Prostate gland (tissue), 2 donors: Measurements from ENCODE around the gene WDR59.

Experiments used
- POLR2A ChIP-seq: fragments of 450-650 bp; IDR thresholded peaks from one replicate; pipeline ENCODE4 v1.6.1; 2016; ENCODE audit warnings: antibody characterized with exemption, mild to moderate bottlenecking
- POLR2AphosphoS5 ChIP-seq: sonication (generic); formaldehyde crosslinking; IDR thresholded peaks from one replicate; pipeline ENCODE4 v1.6.1; 2017; ENCODE audit warnings: antibody characterized with exemption
- TF ChIP-seq, protein P1 (sequence below), 4 experiments: fragments of 200-600 bp in 2 of 4; fragments of 450-650 bp in 2 of 4; sonication (generic) in 2 of 4; IDR thresholded peaks; 1 replicate in 3 of 4; 2 replicates in 1 of 4; pipeline ENCODE4 v1.5.1; 2016 to 2019; ENCODE audit warnings: antibody characterized with exemption in 4 of 4, mild to moderate bottlenecking in 2 of 4, moderate library complexity in 2 of 4

DNA sequence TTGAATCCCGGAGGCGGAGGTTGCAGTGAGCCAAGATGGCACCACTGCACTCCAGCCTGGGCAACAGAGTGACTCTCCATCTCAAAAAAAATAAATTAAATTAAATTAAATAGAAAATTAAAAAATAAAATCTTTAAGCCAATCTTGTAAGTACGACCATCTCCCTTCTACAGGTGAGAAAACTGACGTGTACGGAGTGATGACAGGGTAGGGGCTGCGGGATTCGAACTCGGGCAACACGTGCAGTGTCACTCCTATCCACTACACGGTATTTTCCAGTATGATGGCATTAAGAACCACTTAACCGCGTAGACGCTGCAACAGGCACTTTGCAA is 762 bp downstream of the WDR59 start:
- TF ChIP-seq POLR2A (no peak), POLR2AphosphoS5 (no peak)
- TF ChIP-seq, protein P1, sequence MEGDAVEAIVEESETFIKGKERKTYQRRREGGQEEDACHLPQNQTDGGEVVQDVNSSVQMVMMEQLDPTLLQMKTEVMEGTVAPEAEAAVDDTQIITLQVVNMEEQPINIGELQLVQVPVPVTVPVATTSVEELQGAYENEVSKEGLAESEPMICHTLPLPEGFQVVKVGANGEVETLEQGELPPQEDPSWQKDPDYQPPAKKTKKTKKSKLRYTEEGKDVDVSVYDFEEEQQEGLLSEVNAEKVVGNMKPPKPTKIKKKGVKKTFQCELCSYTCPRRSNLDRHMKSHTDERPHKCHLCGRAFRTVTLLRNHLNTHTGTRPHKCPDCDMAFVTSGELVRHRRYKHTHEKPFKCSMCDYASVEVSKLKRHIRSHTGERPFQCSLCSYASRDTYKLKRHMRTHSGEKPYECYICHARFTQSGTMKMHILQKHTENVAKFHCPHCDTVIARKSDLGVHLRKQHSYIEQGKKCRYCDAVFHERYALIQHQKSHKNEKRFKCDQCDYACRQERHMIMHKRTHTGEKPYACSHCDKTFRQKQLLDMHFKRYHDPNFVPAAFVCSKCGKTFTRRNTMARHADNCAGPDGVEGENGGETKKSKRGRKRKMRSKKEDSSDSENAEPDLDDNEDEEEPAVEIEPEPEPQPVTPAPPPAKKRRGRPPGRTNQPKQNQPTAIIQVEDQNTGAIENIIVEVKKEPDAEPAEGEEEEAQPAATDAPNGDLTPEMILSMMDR (IDR thresholded peaks at IDR 0.05), result no peak
